Tibial nerve (tissue), 4 donors: ENCODE results near the gene EXO5.

Source experiments
- EP300 ChIP-seq, 2 donors: sonication (generic); formaldehyde crosslinking; IDR thresholded peaks; one replicate each; pipeline ENCODE4 v1.6.1; 2017; ENCODE audit warnings: antibody characterized with exemption in 2 of 2, mild to moderate bottlenecking in 1 of 2
- TF ChIP-seq, protein P1 (sequence below), 5 experiments: fragments of 200-600 bp in 3 of 5; fragments of 450-650 bp in 2 of 5; sonication (generic) in 3 of 5; IDR thresholded peaks; one replicate each; pipeline ENCODE4 v1.5.1; 2016 to 2019; ENCODE audit warnings: antibody characterized with exemption in 5 of 5, mild to moderate bottlenecking in 3 of 5, moderate library complexity in 2 of 5

DNA sequence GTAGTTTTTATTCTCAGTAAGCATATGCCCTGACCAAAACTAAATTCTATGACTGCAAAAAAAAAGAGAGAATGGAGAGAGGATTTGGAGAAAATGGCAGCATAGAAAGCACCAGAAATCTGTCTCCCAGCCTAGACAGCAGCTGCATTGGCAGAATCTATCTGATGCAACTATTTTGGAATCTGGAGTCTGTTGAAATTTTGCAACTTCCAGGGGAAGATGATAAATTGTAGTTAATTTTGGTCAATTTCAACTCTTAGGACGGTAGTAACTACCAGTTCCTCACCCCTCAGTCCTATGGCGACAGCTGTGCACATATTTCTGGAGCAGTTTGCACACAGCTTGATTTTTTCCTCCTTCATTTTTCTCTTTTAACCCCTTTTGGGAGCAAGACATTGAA is 10.9 kb downstream of the EXO5 start:
- TF ChIP-seq, protein P1, sequence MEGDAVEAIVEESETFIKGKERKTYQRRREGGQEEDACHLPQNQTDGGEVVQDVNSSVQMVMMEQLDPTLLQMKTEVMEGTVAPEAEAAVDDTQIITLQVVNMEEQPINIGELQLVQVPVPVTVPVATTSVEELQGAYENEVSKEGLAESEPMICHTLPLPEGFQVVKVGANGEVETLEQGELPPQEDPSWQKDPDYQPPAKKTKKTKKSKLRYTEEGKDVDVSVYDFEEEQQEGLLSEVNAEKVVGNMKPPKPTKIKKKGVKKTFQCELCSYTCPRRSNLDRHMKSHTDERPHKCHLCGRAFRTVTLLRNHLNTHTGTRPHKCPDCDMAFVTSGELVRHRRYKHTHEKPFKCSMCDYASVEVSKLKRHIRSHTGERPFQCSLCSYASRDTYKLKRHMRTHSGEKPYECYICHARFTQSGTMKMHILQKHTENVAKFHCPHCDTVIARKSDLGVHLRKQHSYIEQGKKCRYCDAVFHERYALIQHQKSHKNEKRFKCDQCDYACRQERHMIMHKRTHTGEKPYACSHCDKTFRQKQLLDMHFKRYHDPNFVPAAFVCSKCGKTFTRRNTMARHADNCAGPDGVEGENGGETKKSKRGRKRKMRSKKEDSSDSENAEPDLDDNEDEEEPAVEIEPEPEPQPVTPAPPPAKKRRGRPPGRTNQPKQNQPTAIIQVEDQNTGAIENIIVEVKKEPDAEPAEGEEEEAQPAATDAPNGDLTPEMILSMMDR (IDR thresholded peaks at IDR 0.05) = no peak
- TF ChIP-seq EP300 (IDR thresholded peaks at IDR 0.05) = no peak
